A673 (cell line): ENCODE data around the gene FSTL5. TPM values are rescaled to one million over a fixed set of nuclear protein-coding genes. Genes with fewer than 3 reads are reported as not detected.

Source experiments
- BruUV-seq: library from RNA; stranded (reverse); fragments of 400-500 nt; replicated peaks from 2 replicates; lab custom pipeline; 2021; lab: Mats Ljungman, UMichigan
- CTCF ChIA-PET: fragments of 300-600 bp; sonication (Branson Sonifier 250); formaldehyde crosslinking; loops from one replicate; lab custom pipeline; 2022; ENCODE audit warnings: antibody characterized with exemption; lab: Charles Lee
- POLR2A ChIA-PET: fragments of 300-600 bp; sonication (Branson Sonifier 250); formaldehyde crosslinking; loops from one replicate; lab custom pipeline; 2022; ENCODE audit warnings: antibody characterized with exemption; ENCODE audit not compliant: low non-redundant PET; lab: Charles Lee
- DNase-seq: peaks from one replicate; pipeline ENCODE4 v3.0.0-alpha.2; 2015; ENCODE audit warnings: low spot score
- H3K27ac ChIP-seq: fragments of 200-600 bp; sonication (generic); 2 replicates; pipeline ENCODE4 v1.5.1; 2016; ENCODE audit warnings: mixed run types, low read depth, mild to moderate bottlenecking, mixed read lengths, antibody characterized with exemption, low read length; ENCODE audit not compliant: poor library complexity, severe bottlenecking
- H3K27me3 ChIP-seq: fragments of 200-600 bp; sonication (generic); replicated peaks from 2 replicates; pipeline ENCODE4 v1.6.1; 2017; ENCODE audit warnings: mixed run types, low read depth, mild to moderate bottlenecking, mixed read lengths, antibody characterized with exemption, low read length; ENCODE audit not compliant: insufficient read depth, poor library complexity
- H3K36me3 ChIP-seq: fragments of 200-600 bp; sonication (generic); 2 replicates; pipeline ENCODE4 v1.6.1; 2016; ENCODE audit warnings: mixed run types, mild to moderate bottlenecking, mixed read lengths, antibody characterized with exemption, low read length; ENCODE audit not compliant: insufficient read depth, poor library complexity, severe bottlenecking
- H3K4me1 ChIP-seq: fragments of 200-600 bp; sonication (generic); 2 replicates; pipeline ENCODE4 v1.6.1; 2017; ENCODE audit warnings: mixed run types, mild to moderate bottlenecking, mixed read lengths, antibody characterized with exemption, low read length; ENCODE audit not compliant: insufficient read depth, poor library complexity, severe bottlenecking
- H3K4me3 ChIP-seq: fragments of 200-600 bp; sonication (generic); 2 replicates; pipeline ENCODE4 v1.5.1; 2016; ENCODE audit warnings: low read depth, mixed run types, mild to moderate bottlenecking, mixed read lengths, low read length; ENCODE audit not compliant: poor library complexity, severe bottlenecking
- H3K9me3 ChIP-seq: fragments of 200-600 bp; sonication (generic); 2 replicates; pipeline ENCODE4 v1.6.1; 2016; ENCODE audit warnings: mixed run types, low read depth, mild to moderate bottlenecking, mixed read lengths, antibody characterized with exemption, low read length; ENCODE audit not compliant: poor library complexity, severe bottlenecking
- CTCF ChIP-seq: fragments of 300-800, 200-600 bp; sonication (generic); conservative IDR thresholded peaks from 2 replicates; pipeline ENCODE4 v1.5.1; 2017; ENCODE audit warnings: low read depth, mild to moderate bottlenecking, antibody characterized with exemption, low read length, moderate library complexity, mixed read lengths
- EZH2 ChIP-seq: fragments of 200-600 bp; sonication (generic); IDR thresholded peaks from 2 replicates; pipeline ENCODE4 v1.6.1; 2017; ENCODE audit warnings: borderline replicate concordance, low read depth, mild to moderate bottlenecking, mixed read lengths, antibody characterized with exemption, low read length; ENCODE audit not compliant: poor library complexity, severe bottlenecking
- intact Hi-C: fragments of 100-400 bp; cut with micrococcal nuclease; formaldehyde crosslinking; loops from one replicate; pipeline ENCODE4 v1.10.0; 2022; ENCODE audit not compliant: unreplicated experiment
- total RNA-seq: library from RNA; stranded (reverse); gene quantifications from 2 replicates; pipeline ENCODE4 v1.2.3, GENCODE V29; 2021

The FSTL5 gene
- total RNA-seq, 1 experiment from 2014 or later: 0.15 TPM

GRCh38 chr4:161604516-161605300, 559.1 kb downstream of the FSTL5 start:
- Histone ChIP-seq H3K27ac (no peak overlapping the region), H3K9me3 (peaks cover 3% of the 10 kb centered on the region), H3K27me3 (no peaks in the 10 kb centered on the region), H3K4me1 (no peaks in the 10 kb centered on the region), H3K36me3 (no peaks in the 10 kb centered on the region), H3K4me3 (no peak overlapping the region)
- POLR2A ChIA-PET: no interaction called here
- no peak for TF ChIP-seq CTCF
- TF ChIP-seq EZH2: no peak
- intact Hi-C loops: no loop called here
- DNase-seq: no peak
- no TSS peak for BruUV-seq
- CTCF ChIA-PET: no interaction called here

GRCh38 chr4:161601011-161601410, 562.8 kb downstream of the FSTL5 start:
- CTCF ChIA-PET: no interaction called here
- H3K27me3 ChIP-seq: no peaks in the 10 kb centered on the region
- H3K36me3 ChIP-seq: no peaks in the 10 kb centered on the region
- H3K9me3 ChIP-seq: no peaks in the 10 kb centered on the region
- no TSS peak for BruUV-seq
- TF ChIP-seq EZH2 (no peak), CTCF (no peak)
- no peak overlapping the region for H3K4me3 ChIP-seq
- H3K27ac ChIP-seq: no peak overlapping the region
- no peak for DNase-seq
- intact Hi-C loops: no loop called here
- no peaks in the 10 kb centered on the region for H3K4me1 ChIP-seq
- POLR2A ChIA-PET: no interaction called here

GRCh38 chr4:161595230-161595771, 568.5 kb downstream of the FSTL5 start:
- Histone ChIP-seq H3K27me3 (no peaks in the 10 kb centered on the region), H3K9me3 (no peaks in the 10 kb centered on the region), H3K36me3 (no peaks in the 10 kb centered on the region), H3K4me1 (no peaks in the 10 kb centered on the region), H3K4me3 (no peak overlapping the region), H3K27ac (no peak overlapping the region)
- ChIA-PET POLR2A (no interaction called here), CTCF (no interaction called here)
- DNase-seq: no peak
- BruUV-seq: no TSS peak
- TF ChIP-seq EZH2: no peak
- no peak for TF ChIP-seq CTCF
- intact Hi-C loops: no loop called here
